Natural killer cell (primary cell): ENCODE data around the gene PADI6. TPM values are rescaled to one million over a fixed set of nuclear protein-coding genes. Genes with fewer than 3 reads are reported as not detected.
"Not testable (repeated sequence)": the region's sequence is repeated elsewhere in the genome, so short reads cannot be mapped to it uniquely, and the experiment has no call there.

Experiments
- ATAC-seq, 3 donors: fragments of 150-1000 bp in 2 of 3; fragments of 200-7000 bp in 1 of 3; cut with Tn5 transposase; 1 replicate in 1 of 3; 2 replicates in 2 of 3; pipeline ENCODE4 v1.10.0; 2021; ENCODE audit warnings: mild to moderate bottlenecking in 2 of 3, moderate library complexity in 2 of 3
- DNase-seq, 2 donors: peaks; one replicate each; pipeline versions ENCODE4 v3.0.0 to v3.0.0-alpha.2; 2013 to 2021; ENCODE audit warnings: mixed read lengths in 1 of 2
- H3K27ac ChIP-seq: one replicate; pipeline ENCODE4 v1.5.1; 2013; ENCODE audit warnings: mild to moderate bottlenecking, low read length
- H3K27me3 ChIP-seq: one replicate; pipeline ENCODE4 v1.6.1; 2013; ENCODE audit warnings: low read length; ENCODE audit not compliant: control insufficient read depth, insufficient read depth
- H3K36me3 ChIP-seq: one replicate; pipeline ENCODE4 v1.6.1; 2013; ENCODE audit warnings: low read length; ENCODE audit not compliant: control insufficient read depth, insufficient read depth
- H3K4me1 ChIP-seq: one replicate; pipeline ENCODE4 v1.6.1; 2013; ENCODE audit warnings: low read length; ENCODE audit not compliant: control insufficient read depth, insufficient read depth
- H3K4me3 ChIP-seq: one replicate; pipeline ENCODE4 v1.5.1; 2013; ENCODE audit warnings: low read length
- H3K9me3 ChIP-seq: one replicate; pipeline ENCODE4 v1.6.1; 2013; ENCODE audit warnings: low read length; ENCODE audit not compliant: control insufficient read depth, insufficient read depth
- H3K27ac Mint-ChIP-seq, 2 donors: one replicate each; pipeline ENCODE4 v1.8.0; 2022; ENCODE audit warnings: mild to moderate bottlenecking in 2 of 2, mixed read lengths in 2 of 2, moderate library complexity in 1 of 2
- H3K27me3 Mint-ChIP-seq, 2 donors: one replicate each; pipeline ENCODE4 v1.8.0; 2022; ENCODE audit warnings: low read depth in 2 of 2, mixed read lengths in 2 of 2
- H3K36me3 Mint-ChIP-seq: one replicate; pipeline ENCODE4 v1.8.0; 2022; ENCODE audit warnings: mixed read lengths
- H3K4me1 Mint-ChIP-seq, 2 donors: one replicate each; pipeline ENCODE4 v1.8.0; 2022; ENCODE audit warnings: mixed read lengths in 2 of 2
- H3K4me3 Mint-ChIP-seq: one replicate; pipeline ENCODE4 v1.8.0; 2022; ENCODE audit warnings: mild to moderate bottlenecking, moderate library complexity, mixed read lengths
- H3K9me3 Mint-ChIP-seq, 2 donors: one replicate each; pipeline ENCODE4 v1.8.0; 2022; ENCODE audit warnings: mixed read lengths in 2 of 2
- CTCF ChIP-seq: fragments of 200-600 bp; IDR thresholded peaks from one replicate; pipeline ENCODE4 v1.8.0; 2022; ENCODE audit warnings: antibody characterized with exemption
- WGBS: methylation state at CpG from one replicate; pipeline ENCODE4 v1.1.7; 2013; ENCODE audit warnings: missing lambda C conversion rate; ENCODE audit not compliant: insufficient coverage; 5-methylcytosine and 5-hydroxymethylcytosine counted together
- intact Hi-C: fragments of 100-400 bp; cut with micrococcal nuclease; formaldehyde crosslinking; loops from one replicate; pipeline ENCODE4 v1.14.2; 2022
- total RNA-seq, 4 donors: library from RNA; stranded (reverse); fragments of 120-200 nt in 1 of 4; gene quantifications; one replicate each; pipeline versions ENCODE4 v1.2.3 to v1.2.4, GENCODE V29; 2013 to 2022

PADI6 gene
- total RNA-seq, 3 donors from 2014 or later (not counting 1 experiment from before 2014, with no cell fraction given): not detected

GRCh38 chr1:17339521-17339920, 32.5 kb upstream of the PADI6 start:
- 86% methylated on average over 7 of the region's 7 CpGs for WGBS

GRCh38 chr1:17340358-17340757, 31.6 kb upstream of the PADI6 start:
- Mint-ChIP-seq H3K9me3 (no peaks in the 10 kb centered on the region), H3K27me3 (peaks cover 0 to 7% of the 10 kb centered on the region in 2 donors), H3K4me1 (peaks cover 0 to 5% of the 10 kb centered on the region in 2 donors), H3K36me3 (no peaks in the 10 kb centered on the region), H3K27ac (no peak overlapping the region), H3K4me3 (no peak overlapping the region)
- H3K9me3 ChIP-seq: no peaks in the 10 kb centered on the region
- H3K4me1 ChIP-seq: no peaks in the 10 kb centered on the region
- intact Hi-C loops: no loop called here
- no peak overlapping the region for H3K4me3 ChIP-seq
- no peak for ATAC-seq
- WGBS: 94% methylated on average over 8 of the region's 8 CpGs
- no peak for DNase-seq
- no peaks in the 10 kb centered on the region for H3K36me3 ChIP-seq
- no peaks in the 10 kb centered on the region for H3K27me3 ChIP-seq
- H3K27ac ChIP-seq: no peak overlapping the region
- no peak for TF ChIP-seq CTCF

More at GRCh38 chr1:17339521-17339920, 32.5 kb upstream of the PADI6 start:
- no peaks in the 10 kb centered on the region for H3K9me3 ChIP-seq
- DNase-seq (no peak), ATAC-seq (no peak)
- H3K27ac ChIP-seq: no peak overlapping the region
- H3K4me1 ChIP-seq: no peaks in the 10 kb centered on the region
- Mint-ChIP-seq H3K9me3 (no peaks in the 10 kb centered on the region), H3K4me1 (peaks cover 0 to 5% of the 10 kb centered on the region in 2 donors), H3K36me3 (no peaks in the 10 kb centered on the region), H3K27me3 (peaks cover 0 to 7% of the 10 kb centered on the region in 2 donors), H3K4me3 (no peak overlapping the region), H3K27ac (no peak overlapping the region)
- H3K4me3 ChIP-seq: no peak overlapping the region
- no peaks in the 10 kb centered on the region for H3K36me3 ChIP-seq
- intact Hi-C loops: no loop called here
- no peak for TF ChIP-seq CTCF
- H3K27me3 ChIP-seq: no peaks in the 10 kb centered on the region

GRCh38 chr1:17342014-17342441, 30.0 kb upstream of the PADI6 start:
- no peaks in the 10 kb centered on the region for H3K36me3 ChIP-seq
- no peaks in the 10 kb centered on the region for H3K4me1 ChIP-seq
- intact Hi-C loops: no loop called here
- no peak overlapping the region for H3K27ac ChIP-seq
- no peak for ATAC-seq
- no peak overlapping the region for H3K4me3 ChIP-seq
- no peak overlapping the region for H3K4me3 Mint-ChIP-seq
- H3K36me3 Mint-ChIP-seq: no peaks in the 10 kb centered on the region
- H3K27me3 ChIP-seq: no peaks in the 10 kb centered on the region
- no peaks in the 10 kb centered on the region for H3K9me3 ChIP-seq
- no peaks in the 10 kb centered on the region for H3K27me3 Mint-ChIP-seq
- no peaks in the 10 kb centered on the region for H3K4me1 Mint-ChIP-seq
- H3K9me3 Mint-ChIP-seq: no peaks in the 10 kb centered on the region
- DNase-seq: no peak
- no peak overlapping the region for H3K27ac Mint-ChIP-seq
- WGBS: 57% methylated on average over 17 of the region's 17 CpGs
- TF ChIP-seq CTCF: no peak

DNA sequence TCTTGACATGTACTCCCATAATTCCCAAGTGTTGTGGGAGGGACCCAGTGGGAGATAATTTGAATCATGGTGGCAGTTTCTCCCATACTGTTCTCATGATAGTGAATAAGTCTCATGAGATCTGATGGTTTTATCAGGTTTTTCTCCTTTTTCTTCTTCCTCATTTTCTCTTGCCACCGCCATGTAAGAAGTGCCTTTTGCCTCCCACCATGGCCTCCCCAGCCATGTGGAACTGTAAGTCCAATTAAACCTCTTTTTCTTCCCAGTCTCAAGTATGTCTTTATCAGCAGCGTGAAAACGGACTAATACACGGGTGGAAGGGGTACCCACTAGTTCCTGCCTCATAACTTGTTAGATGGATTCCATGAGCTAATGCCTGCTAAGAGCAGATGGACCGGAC, 26.5 kb upstream of the PADI6 start:
- H3K9me3 ChIP-seq, H3K27ac ChIP-seq, H3K27me3 Mint-ChIP-seq, H3K27me3 ChIP-seq, DNase-seq, H3K4me1 ChIP-seq, H3K4me1 Mint-ChIP-seq, H3K4me3 Mint-ChIP-seq, intact Hi-C loops, H3K4me3 ChIP-seq, ATAC-seq, H3K9me3 Mint-ChIP-seq, H3K27ac Mint-ChIP-seq, H3K36me3 Mint-ChIP-seq, H3K36me3 ChIP-seq: not testable (repeated sequence)
- WGBS: 91% methylated on average over 5 of the region's 5 CpGs
